Esophagus muscularis mucosa (tissue), 2 donors: ENCODE results near the gene SMIM13.

Experiments
- POLR2A ChIP-seq: fragments of 450-650 bp; IDR thresholded peaks from one replicate; pipeline ENCODE4 v1.6.1; 2017; ENCODE audit warnings: antibody characterized with exemption, moderate library complexity, mild to moderate bottlenecking, low read depth
- POLR2AphosphoS5 ChIP-seq, 2 donors: sonication (generic); formaldehyde crosslinking; IDR thresholded peaks; one replicate each; pipeline ENCODE4 v1.6.1; 2017; ENCODE audit warnings: antibody characterized with exemption in 2 of 2

- no peak for TF ChIP-seq POLR2AphosphoS5 (IDR thresholded peaks at IDR 0.05)
- TF ChIP-seq POLR2A: no peak
Observed at GRCh38 chr6:11050731-11051130, 42.9 kb upstream of the SMIM13 start.
